Psoas muscle (tissue), 8 donors: Measurements from ENCODE around the gene RBM22. TPM values are rescaled to one million over a fixed set of nuclear protein-coding genes. Genes with fewer than 3 reads are reported as not detected.

Experiments
- ATAC-seq, 4 donors: fragments of 200-7000 bp; cut with Tn5 transposase; one replicate each; pipeline ENCODE4 v1.9.1; 2020; ENCODE audit warnings: moderate library complexity in 3 of 4, mild to moderate bottlenecking in 2 of 4
- DNase-seq, 2 donors: peaks; one replicate each; pipeline ENCODE4 v3.0.0-alpha.2; 2020
- H3K27ac ChIP-seq: fragments of 200-600 bp; one replicate; pipeline ENCODE4 v1.8.0; 2022
- H3K27me3 ChIP-seq, 3 donors: fragments of 200-600 bp in 1 of 3; one replicate each; pipeline versions ENCODE4 v1.6.1 to v1.8.0; 2013 to 2022; ENCODE audit warnings: low read length in 2 of 3, mild to moderate bottlenecking in 2 of 3, moderate library complexity in 1 of 3; ENCODE audit not compliant: insufficient read depth in 3 of 3
- H3K36me3 ChIP-seq, 2 donors: fragments of 200-600 bp in 1 of 2; one replicate each; pipeline versions ENCODE4 v1.6.1 to v1.8.0; 2013 to 2022; ENCODE audit warnings: low read depth in 1 of 2, mild to moderate bottlenecking in 1 of 2, moderate library complexity in 1 of 2; ENCODE audit not compliant: insufficient read depth in 1 of 2
- H3K4me1 ChIP-seq: fragments of 200-600 bp; one replicate; pipeline ENCODE4 v1.8.0; 2022
- H3K4me3 ChIP-seq: fragments of 200-600 bp; one replicate; pipeline ENCODE4 v1.8.0; 2022; ENCODE audit warnings: mild to moderate bottlenecking
- H3K9me3 ChIP-seq: fragments of 200-600 bp; one replicate; pipeline ENCODE4 v1.8.0; 2022
- WGBS, 3 donors: extraction: QIAGEN DNeasy Blood & Tissue Kit; methylation state at CpG; one replicate each; pipeline versions ENCODE4 v1.1.6 to v1.1.7; 2013; 5-methylcytosine and 5-hydroxymethylcytosine counted together
- intact Hi-C, 2 donors: fragments of 100-400 bp; cut with DNase I; formaldehyde crosslinking; loops; one replicate each; pipeline versions ENCODE4 v1.11.0 to v1.14.2; 2022
- polyA plus RNA-seq, 3 donors: library from polyadenylated mRNA; stranded (reverse); fragments of 200-250 nt; gene quantifications; one replicate each; pipeline ENCODE4 v1.2.3, GENCODE V29; 2013
- total RNA-seq, 4 donors: library from RNA; stranded (reverse); fragmentation: NEBNext Ultra II Directional in 2 of 4; extraction: Animal tissue kit (Norgen Biotek cat#: 25700) in 2 of 4; gene quantifications; one replicate each; pipeline versions ENCODE4 v1.2.1 to v1.2.4, GENCODE V29; 2021 to 2023
- TF ChIP-seq, protein P1 (sequence below): fragments of 200-600 bp; IDR thresholded peaks from one replicate; pipeline ENCODE4 v1.8.0; 2022; ENCODE audit warnings: antibody characterized with exemption
- donor health status: healthy with polysubstance abuse.
- donor health status: DM: no; HTN: no; CAD: no; lungs with moderate emphysema.
- donor health status: Bipolar disorder and iron deficiency.
- donor health status: healthy.
- donor health status: DM: yes; HTN: yes; CAD: no.
- donor health status: DM: no; HTN: no; CAD: no.
- donor health status: DM: no; HTN: no; CAD: no.
- donor health status: DM: yes; HTN: yes; CAD: no.

RBM22 gene
- total and polyA plus RNA-seq, 7 donors: 17.2 to 29.9 (median 26.0) TPM

DNA sequence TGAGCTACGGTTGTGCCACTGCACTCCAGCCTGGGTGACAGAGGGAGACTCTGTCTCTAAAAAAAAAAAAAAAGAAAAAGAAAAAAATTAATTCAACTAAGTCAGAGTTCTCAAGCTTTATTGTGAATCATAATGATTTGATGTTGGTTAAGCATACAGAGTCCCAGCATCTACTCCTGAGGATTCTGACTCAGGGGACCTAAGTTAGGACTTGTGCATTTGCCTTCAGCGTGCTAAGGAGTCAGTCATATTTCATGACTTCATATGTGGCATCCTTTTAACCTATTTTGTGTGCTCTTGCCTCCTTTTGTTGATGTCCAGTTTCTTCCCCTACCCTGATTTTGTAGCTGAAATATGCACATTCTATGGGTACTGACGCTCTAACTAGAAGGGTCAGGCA, 36.9 kb downstream of the RBM22 start:
- no peak for DNase-seq
- WGBS, 3 donors: 49 to 73% (median 55%) methylated on average over 3 of the region's 3 CpGs
- no peak overlapping the region for H3K4me3 ChIP-seq
- no peaks in the 10 kb centered on the region for H3K9me3 ChIP-seq
- H3K27ac ChIP-seq: peak overlapping the region; percentile 95
- TF ChIP-seq, protein P1, sequence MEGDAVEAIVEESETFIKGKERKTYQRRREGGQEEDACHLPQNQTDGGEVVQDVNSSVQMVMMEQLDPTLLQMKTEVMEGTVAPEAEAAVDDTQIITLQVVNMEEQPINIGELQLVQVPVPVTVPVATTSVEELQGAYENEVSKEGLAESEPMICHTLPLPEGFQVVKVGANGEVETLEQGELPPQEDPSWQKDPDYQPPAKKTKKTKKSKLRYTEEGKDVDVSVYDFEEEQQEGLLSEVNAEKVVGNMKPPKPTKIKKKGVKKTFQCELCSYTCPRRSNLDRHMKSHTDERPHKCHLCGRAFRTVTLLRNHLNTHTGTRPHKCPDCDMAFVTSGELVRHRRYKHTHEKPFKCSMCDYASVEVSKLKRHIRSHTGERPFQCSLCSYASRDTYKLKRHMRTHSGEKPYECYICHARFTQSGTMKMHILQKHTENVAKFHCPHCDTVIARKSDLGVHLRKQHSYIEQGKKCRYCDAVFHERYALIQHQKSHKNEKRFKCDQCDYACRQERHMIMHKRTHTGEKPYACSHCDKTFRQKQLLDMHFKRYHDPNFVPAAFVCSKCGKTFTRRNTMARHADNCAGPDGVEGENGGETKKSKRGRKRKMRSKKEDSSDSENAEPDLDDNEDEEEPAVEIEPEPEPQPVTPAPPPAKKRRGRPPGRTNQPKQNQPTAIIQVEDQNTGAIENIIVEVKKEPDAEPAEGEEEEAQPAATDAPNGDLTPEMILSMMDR: no peak
- H3K4me1 ChIP-seq: peaks cover 50% of the 10 kb centered on the region
- no peak for ATAC-seq
- no peaks in the 10 kb centered on the region for H3K36me3 ChIP-seq
- intact Hi-C loops: no loop called here
- no peaks in the 10 kb centered on the region for H3K27me3 ChIP-seq

DNA sequence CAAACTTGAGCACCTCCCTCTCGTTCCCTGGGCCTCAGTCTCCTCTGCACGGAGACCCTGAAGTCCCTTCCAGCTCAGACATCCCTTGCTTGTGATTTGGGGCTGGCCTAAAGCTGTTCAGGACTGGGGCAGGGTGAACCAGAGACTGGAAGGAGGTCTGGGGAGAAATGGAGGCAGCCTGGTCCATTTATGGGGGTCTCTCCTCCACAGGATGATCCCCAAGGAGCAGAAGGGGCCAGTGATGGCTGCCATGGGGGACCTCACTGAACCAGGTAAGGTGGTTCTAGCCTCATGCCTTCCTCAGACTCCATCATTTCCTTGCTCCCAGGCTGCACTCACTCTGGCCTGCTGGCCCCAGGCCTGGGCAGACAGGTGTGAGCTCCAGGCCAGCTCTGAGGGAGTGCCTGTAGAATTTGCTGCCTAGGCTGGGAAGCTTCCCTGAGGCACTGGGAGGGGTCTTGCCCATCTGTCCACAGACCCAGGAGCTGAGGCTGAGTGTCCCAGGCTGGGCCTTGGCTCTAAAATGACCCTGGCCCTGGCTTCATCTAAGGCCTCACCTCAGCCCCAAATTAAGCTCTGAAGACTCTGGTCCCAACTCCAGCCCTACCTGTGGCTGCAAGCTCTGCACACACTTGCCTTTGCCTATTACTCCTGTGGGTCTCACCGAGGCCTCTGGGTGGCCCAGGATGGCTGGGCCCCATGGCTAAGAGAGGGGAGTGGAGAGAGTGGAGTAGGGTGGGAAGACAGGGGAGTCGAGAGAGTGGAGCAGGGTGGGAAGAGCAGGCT, 37.9 kb downstream of the RBM22 start:
- DNase-seq (peak in 1 of 2 donors; percentile 51), ATAC-seq (peak in 2 of 4 donors; percentile 15 to 36)
- TF ChIP-seq, protein P1: no peak
- Histone ChIP-seq H3K4me1 (peaks cover 58% of the 10 kb centered on the region), H3K27me3 (no peaks in the 10 kb centered on the region), H3K27ac (peak overlapping the region; percentile 95), H3K36me3 (no peaks in the 10 kb centered on the region), H3K4me3 (peak overlapping the region; percentile 59), H3K9me3 (no peaks in the 10 kb centered on the region)
- 32 to 64% (median 38%) methylated on average over 4 of the region's 4 CpGs for WGBS, 3 donors
- intact Hi-C loops: no loop called here

DNA sequence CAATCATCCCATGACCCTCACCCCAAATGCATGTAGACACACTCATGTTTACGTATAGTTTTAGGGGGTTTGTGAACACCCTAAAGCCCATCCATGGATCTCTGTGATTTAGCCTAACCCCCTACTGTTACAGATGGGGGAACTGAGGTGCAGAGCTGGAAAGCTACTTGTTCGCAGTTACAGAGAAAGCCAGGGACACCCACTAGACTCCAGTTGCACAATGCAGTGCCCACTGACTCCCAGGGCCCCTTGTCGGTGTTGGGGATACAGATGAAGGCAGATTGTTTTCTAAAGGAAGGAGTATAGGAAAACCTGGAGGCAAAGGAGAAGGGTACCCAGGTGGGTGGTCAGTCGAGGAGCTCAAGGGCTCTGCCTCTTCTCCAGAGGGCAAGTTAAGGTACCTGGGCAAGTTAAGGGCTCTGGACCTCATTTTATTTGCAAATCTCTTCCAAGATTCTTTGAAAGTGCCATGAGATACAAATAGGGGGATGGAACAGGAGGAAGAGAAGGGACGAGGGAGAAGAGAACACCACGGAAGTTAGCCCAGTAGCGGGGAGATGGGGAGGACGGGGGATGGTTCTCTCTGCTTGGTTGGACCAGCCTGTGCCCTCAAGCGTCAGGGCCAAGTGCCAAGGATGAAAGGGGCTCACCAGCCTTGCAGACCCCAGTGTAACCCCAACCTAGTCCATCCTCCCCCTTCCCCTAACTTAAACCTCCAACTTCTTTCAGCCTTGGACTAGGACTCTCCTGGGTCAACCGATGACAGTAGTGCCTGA, 38.9 kb downstream of the RBM22 start:
- WGBS, 3 donors: 38 to 47% (median 46%) methylated on average over 10 of the region's 10 CpGs
- TF ChIP-seq, protein P1: no peak

DNA sequence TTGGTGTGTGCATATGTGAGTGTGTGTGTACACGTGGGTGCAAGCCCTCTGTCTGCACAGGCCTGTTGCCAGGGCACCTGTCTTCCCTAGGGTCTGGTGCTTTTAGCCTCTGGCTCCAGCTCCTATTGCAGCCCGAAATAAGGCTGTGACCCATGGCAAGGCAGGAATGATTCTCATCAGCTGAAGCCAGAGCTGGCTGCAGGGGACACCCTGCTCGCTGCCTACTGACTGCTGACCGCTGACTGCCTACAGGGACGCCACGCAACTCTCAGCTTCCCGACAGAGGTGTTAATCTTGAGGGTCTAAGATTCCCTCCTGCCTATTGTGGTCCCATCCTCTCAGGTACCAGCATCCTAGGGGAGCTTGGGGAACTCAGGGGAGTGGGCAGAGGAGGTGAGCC, 39.8 kb downstream of the RBM22 start, which contains the start of gene MYOZ3:
TSS of gene MYOZ3 (plus strand) at position 166 of the 400 bp plus-strand sequence. CDS start 1,691 bp downstream, outside the sequence.
- H3K4me3 ChIP-seq: peak within 1 kb of the TSS; percentile 59
- H3K4me1 ChIP-seq: peaks cover 62% of the 10 kb centered on the region
- no peaks in the 10 kb centered on the region for H3K9me3 ChIP-seq
- H3K36me3 ChIP-seq: no peaks in the 10 kb centered on the region
- no peaks in the 10 kb centered on the region for H3K27me3 ChIP-seq
- DNase-seq: peak; percentile 63 to 92
- TF ChIP-seq, protein P1: no peak
- peak within 1 kb of the TSS; percentile 95 for H3K27ac ChIP-seq
- intact Hi-C loops: no loop called here
- ATAC-seq: peak; percentile 72 to 75 (median 74)
- WGBS, 3 donors: 20 to 25% (median 23%) methylated on average over 7 of the region's 7 CpGs

More for the DNA sequence above, 38.9 kb downstream of the RBM22 start:
- Histone ChIP-seq H3K9me3 (no peaks in the 10 kb centered on the region), H3K4me3 (peak overlapping the region; percentile 59), H3K4me1 (peaks cover 60% of the 10 kb centered on the region), H3K27ac (peak overlapping the region; percentile 95), H3K27me3 (no peaks in the 10 kb centered on the region), H3K36me3 (no peaks in the 10 kb centered on the region)
- ATAC-seq (no peak), DNase-seq (no peak)
- intact Hi-C loops: no loop called here
